ENCODE data around the gene YIPF6. TPM values are rescaled to one million over a fixed set of nuclear protein-coding genes. Genes with fewer than 3 reads are reported as not detected.

Gene YIPF6, protein sequence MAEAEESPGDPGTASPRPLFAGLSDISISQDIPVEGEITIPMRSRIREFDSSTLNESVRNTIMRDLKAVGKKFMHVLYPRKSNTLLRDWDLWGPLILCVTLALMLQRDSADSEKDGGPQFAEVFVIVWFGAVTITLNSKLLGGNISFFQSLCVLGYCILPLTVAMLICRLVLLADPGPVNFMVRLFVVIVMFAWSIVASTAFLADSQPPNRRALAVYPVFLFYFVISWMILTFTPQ
- 15.0 and 22.5 TPM in 2 replicates for polyA plus RNA-seq (2012; rRNA removed)
- 26.5 and 29.6 TPM in 2 replicates for polyA plus RNA-seq (2012; cell fraction: cytosol; rRNA removed)
- polyA plus RNA-seq (2012; cell fraction: nucleus; rRNA removed) = 6.3 and 13.2 TPM in 2 replicates

DNA sequence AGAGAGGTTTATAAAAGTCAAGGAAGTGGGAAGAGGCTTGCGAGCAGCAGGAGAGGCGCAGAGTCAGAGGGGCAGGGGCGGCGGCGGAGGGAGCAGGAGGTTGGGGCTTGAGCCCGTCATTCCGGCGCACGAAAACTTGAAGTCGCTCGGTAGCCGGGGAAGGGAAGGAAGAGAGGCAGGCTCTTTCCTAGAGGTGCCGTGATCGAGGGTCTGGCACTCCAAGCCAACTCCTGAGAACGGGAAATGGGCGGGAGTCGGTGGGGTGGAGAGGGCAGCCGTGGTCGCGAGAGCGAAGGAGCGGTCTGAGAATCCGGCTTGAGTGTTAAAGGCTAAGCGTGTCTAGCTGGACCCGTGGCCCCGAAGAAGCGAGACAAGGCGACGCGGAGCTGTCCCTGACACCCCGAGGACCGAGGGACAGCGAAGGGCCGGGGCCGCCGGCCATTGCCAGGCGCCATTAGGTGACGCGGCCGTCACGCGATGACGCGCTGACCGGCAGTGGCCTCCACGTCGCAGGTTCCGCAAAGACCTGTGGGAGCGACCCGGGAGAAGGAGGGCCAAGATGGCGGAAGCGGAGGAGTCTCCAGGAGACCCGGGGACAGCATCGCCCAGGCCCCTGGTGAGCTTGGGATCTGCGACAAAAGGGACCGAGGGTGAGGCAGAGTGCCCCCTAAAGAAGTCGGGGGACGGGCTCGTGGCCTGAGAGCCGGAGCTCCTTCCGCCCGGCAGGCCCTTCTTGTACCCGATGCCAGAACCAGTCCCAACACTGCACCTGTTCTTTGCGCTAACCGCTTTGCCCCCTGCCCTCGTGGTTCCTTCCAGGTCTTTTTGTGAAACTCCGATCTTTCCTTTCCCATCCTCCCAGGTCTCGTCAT lies at the start of gene YIPF6:
Gene YIPF6 (plus strand): TSS at position 544 of the 872 bp plus-strand sequence. CDS start 16 bp downstream, at position 560.
- H4K20me1 ChIP-seq (ENCODE audit: insufficient read depth) = no peaks in the 10 kb centered on the region
- WGBS (ENCODE audit: low lambda C conversion rate) = 2% methylated on average over 60 of the region's 68 CpGs
- peak; percentile 90 for DNase-seq
- H3F3A ChIP-seq (replicated peaks; ENCODE audit: insufficient read depth) = peaks cover 9% of the 10 kb centered on the region
- no peaks in the 10 kb centered on the region for H3K9me3 ChIP-seq
- H3K4me3 ChIP-seq (ENCODE audit: low read depth in 2 of 2, low read length in 1 of 2) = peak within 1 kb of the TSS; percentile 80 to 98
- peak within 1 kb of the TSS; percentile 91 for H3K9ac ChIP-seq
- H3K9me2 ChIP-seq = no peaks in the 10 kb centered on the region
- H2AFZ ChIP-seq (ENCODE audit: low read depth) = peak within 1 kb of the TSS; percentile 94
- H3K36me3 ChIP-seq (replicated peaks in 1 of 2; ENCODE audit: control insufficient read depth in 1 of 2, insufficient read depth in 2 of 2, low read length in 1 of 2) = peaks cover 0 to 6% of the 10 kb centered on the region in 2 experiments
- peak within 1 kb of the TSS; percentile 85 for H3K4me2 ChIP-seq
- no peaks in the 10 kb centered on the region for H3K27me3 ChIP-seq (ENCODE audit: insufficient read depth)
- ChIA-PET POLR2A (no interaction called here), CTCF (interaction anchor here (1.6 kb wide), 1 partner anchor 11 kb away, joined by 3 read pairs; no protein-coding TSS in a partner anchor)
- H3K4me1 ChIP-seq (ENCODE audit: control insufficient read depth in 1 of 2, insufficient read depth in 2 of 2, low read depth in 1 of 2, low read length in 1 of 2) = peaks cover 0 to 9% of the 10 kb centered on the region in 2 experiments; a peak in 2 of 4 replicates
- peaks cover 45% of the 10 kb centered on the region for H3K79me2 ChIP-seq (ENCODE audit: insufficient read depth)
- H3K27ac ChIP-seq (ENCODE audit: low read depth in 2 of 2, low read length in 1 of 2) = peak within 1 kb of the TSS; percentile 91
- TF ChIP-seq, protein P1, sequence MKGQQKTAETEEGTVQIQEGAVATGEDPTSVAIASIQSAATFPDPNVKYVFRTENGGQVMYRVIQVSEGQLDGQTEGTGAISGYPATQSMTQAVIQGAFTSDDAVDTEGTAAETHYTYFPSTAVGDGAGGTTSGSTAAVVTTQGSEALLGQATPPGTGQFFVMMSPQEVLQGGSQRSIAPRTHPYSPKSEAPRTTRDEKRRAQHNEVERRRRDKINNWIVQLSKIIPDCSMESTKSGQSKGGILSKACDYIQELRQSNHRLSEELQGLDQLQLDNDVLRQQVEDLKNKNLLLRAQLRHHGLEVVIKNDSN (IDR thresholded peaks at IDR 0.05; ENCODE audit: borderline replicate concordance, low read depth) = peak; percentile 64; the same call in 1 of the 2 replicates
- TF ChIP-seq, protein P2, sequence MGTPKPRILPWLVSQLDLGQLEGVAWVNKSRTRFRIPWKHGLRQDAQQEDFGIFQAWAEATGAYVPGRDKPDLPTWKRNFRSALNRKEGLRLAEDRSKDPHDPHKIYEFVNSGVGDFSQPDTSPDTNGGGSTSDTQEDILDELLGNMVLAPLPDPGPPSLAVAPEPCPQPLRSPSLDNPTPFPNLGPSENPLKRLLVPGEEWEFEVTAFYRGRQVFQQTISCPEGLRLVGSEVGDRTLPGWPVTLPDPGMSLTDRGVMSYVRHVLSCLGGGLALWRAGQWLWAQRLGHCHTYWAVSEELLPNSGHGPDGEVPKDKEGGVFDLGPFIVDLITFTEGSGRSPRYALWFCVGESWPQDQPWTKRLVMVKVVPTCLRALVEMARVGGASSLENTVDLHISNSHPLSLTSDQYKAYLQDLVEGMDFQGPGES (IDR thresholded peaks at IDR 0.05; ENCODE audit: low read depth, low read length) = no peak
- TF ChIP-seq, protein P3, sequence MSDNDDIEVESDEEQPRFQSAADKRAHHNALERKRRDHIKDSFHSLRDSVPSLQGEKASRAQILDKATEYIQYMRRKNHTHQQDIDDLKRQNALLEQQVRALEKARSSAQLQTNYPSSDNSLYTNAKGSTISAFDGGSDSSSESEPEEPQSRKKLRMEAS (IDR thresholded peaks at IDR 0.05; ENCODE audit: low read depth) = peak; percentile 36; the same call in 1 of the 2 replicates
- TF ChIP-seq GABPA (IDR thresholded peaks at IDR 0.05; ENCODE audit: low read depth) (peak; percentile 59), MXI1 (IDR thresholded peaks at IDR 0.05; ENCODE audit: low read depth, low read length) (no peak; the same call in none of the 2 replicates), FOSL2 (IDR thresholded peaks at IDR 0.05; ENCODE audit: borderline replicate concordance, low read depth) (peak; percentile 18; the same call in 1 of the 2 replicates), TAF1 (IDR thresholded peaks at IDR 0.05; ENCODE audit: borderline replicate concordance, low read depth, low read length) (peak; percentile 95), CHD2 (IDR thresholded peaks at IDR 0.05; ENCODE audit: low read length, partially characterized antibody) (peak; percentile 93), RAD21 (IDR thresholded peaks at IDR 0.05; ENCODE audit: low read length) (no peak), GATA2 (CRISPR knock-in tag; IDR thresholded peaks at IDR 0.05) (no peak), RXRA (IDR thresholded peaks at IDR 0.05; ENCODE audit: borderline replicate concordance, low read depth) (peak; percentile 10; the same call in 1 of the 2 replicates), POLR2AphosphoS5 (IDR thresholded peaks at IDR 0.05; ENCODE audit: low read depth, low read length) (peak; percentile 97), EP300 (IDR thresholded peaks at IDR 0.05; ENCODE audit: borderline replicate concordance in 1 of 2, low read depth in 1 of 2, low read length in 1 of 2) (no peak), JUND (IDR thresholded peaks at IDR 0.05) (no peak), FOXJ3 (CRISPR knock-in tag; IDR thresholded peaks at IDR 0.05) (no peak), RFX5 (IDR thresholded peaks at IDR 0.05; ENCODE audit: low read length) (no peak), FOXM1 (IDR thresholded peaks at IDR 0.05; ENCODE audit: low read depth) (no peak), TEAD4 (IDR thresholded peaks at IDR 0.05; ENCODE audit: borderline replicate concordance, insufficient read depth) (no peak), EZH2phosphoT487 (IDR thresholded peaks at IDR 0.05; ENCODE audit: borderline replicate concordance, low read depth) (no peak), ELF1 (IDR thresholded peaks at IDR 0.05) (peak; percentile 73), SIN3A (IDR thresholded peaks at IDR 0.05; ENCODE audit: borderline replicate concordance, low read depth, low read length) (peak; percentile 43; the same call in 1 of the 2 replicates)
- TF ChIP-seq, protein P4, sequence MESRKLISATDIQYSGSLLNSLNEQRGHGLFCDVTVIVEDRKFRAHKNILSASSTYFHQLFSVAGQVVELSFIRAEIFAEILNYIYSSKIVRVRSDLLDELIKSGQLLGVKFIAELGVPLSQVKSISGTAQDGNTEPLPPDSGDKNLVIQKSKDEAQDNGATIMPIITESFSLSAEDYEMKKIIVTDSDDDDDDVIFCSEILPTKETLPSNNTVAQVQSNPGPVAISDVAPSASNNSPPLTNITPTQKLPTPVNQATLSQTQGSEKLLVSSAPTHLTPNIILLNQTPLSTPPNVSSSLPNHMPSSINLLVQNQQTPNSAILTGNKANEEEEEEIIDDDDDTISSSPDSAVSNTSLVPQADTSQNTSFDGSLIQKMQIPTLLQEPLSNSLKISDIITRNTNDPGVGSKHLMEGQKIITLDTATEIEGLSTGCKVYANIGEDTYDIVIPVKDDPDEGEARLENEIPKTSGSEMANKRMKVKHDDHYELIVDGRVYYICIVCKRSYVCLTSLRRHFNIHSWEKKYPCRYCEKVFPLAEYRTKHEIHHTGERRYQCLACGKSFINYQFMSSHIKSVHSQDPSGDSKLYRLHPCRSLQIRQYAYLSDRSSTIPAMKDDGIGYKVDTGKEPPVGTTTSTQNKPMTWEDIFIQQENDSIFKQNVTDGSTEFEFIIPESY (IDR thresholded peaks at IDR 0.05; ENCODE audit: borderline replicate concordance, low read depth) = peak; percentile 81
- TF ChIP-seq, protein P5, sequence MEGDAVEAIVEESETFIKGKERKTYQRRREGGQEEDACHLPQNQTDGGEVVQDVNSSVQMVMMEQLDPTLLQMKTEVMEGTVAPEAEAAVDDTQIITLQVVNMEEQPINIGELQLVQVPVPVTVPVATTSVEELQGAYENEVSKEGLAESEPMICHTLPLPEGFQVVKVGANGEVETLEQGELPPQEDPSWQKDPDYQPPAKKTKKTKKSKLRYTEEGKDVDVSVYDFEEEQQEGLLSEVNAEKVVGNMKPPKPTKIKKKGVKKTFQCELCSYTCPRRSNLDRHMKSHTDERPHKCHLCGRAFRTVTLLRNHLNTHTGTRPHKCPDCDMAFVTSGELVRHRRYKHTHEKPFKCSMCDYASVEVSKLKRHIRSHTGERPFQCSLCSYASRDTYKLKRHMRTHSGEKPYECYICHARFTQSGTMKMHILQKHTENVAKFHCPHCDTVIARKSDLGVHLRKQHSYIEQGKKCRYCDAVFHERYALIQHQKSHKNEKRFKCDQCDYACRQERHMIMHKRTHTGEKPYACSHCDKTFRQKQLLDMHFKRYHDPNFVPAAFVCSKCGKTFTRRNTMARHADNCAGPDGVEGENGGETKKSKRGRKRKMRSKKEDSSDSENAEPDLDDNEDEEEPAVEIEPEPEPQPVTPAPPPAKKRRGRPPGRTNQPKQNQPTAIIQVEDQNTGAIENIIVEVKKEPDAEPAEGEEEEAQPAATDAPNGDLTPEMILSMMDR (IDR thresholded peaks at IDR 0.05) = no peak
- TF ChIP-seq, protein P6, sequence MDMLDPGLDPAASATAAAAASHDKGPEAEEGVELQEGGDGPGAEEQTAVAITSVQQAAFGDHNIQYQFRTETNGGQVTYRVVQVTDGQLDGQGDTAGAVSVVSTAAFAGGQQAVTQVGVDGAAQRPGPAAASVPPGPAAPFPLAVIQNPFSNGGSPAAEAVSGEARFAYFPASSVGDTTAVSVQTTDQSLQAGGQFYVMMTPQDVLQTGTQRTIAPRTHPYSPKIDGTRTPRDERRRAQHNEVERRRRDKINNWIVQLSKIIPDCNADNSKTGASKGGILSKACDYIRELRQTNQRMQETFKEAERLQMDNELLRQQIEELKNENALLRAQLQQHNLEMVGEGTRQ (IDR thresholded peaks at IDR 0.05; ENCODE audit: borderline replicate concordance, low read depth, low read length) = no peak
